NCI-H748 (cell line): Measurements from ENCODE around the gene SH3TC1.
A peak's percentile ranks its signal among the peaks of the same experiment; 100 is the strongest.

Source experiments
- DNase-seq: peaks from one replicate; lab custom pipeline; 2025; ENCODE audit not compliant: unreplicated experiment; lab: John Stamatoyannopoulos, UW

SH3TC1 gene

GRCh38 chr4:8274066-8274652 lies 75.1 kb downstream of the SH3TC1 start:
- DNase-seq, result no peak

- DNase-seq, result peak; percentile 15
These were observed 75.9 kb downstream of the SH3TC1 start for GRCh38 chr4:8274765-8275547.

- no peak for DNase-seq
These were observed 76.4 kb downstream of the SH3TC1 start for GRCh38 chr4:8275548-8275910.

GRCh38 chr4:8276358-8277240 lies 77.5 kb downstream of the SH3TC1 start:
- no peak for DNase-seq

GRCh38 chr4:8277356-8278008 lies 78.4 kb downstream of the SH3TC1 start:
- DNase-seq, result no peak

- DNase-seq, result no peak
These were observed 78.9 kb downstream of the SH3TC1 start for GRCh38 chr4:8278009-8278395.

GRCh38 chr4:8278421-8279287 lies 79.6 kb downstream of the SH3TC1 start:
- no peak for DNase-seq

GRCh38 chr4:8279321-8280157 lies 80.4 kb downstream of the SH3TC1 start:
- DNase-seq, result no peak

- no peak for DNase-seq
These were observed 81.2 kb downstream of the SH3TC1 start for GRCh38 chr4:8280158-8280875.

- no peak for DNase-seq
These were observed 81.9 kb downstream of the SH3TC1 start for GRCh38 chr4:8280876-8281440.

- no peak for DNase-seq
These were observed 82.5 kb downstream of the SH3TC1 start for GRCh38 chr4:8281519-8282133.

- no peak for DNase-seq
These were observed 83.1 kb downstream of the SH3TC1 start for GRCh38 chr4:8282134-8282641.

- DNase-seq, result no peak
These were observed 83.7 kb downstream of the SH3TC1 start for GRCh38 chr4:8282742-8283141.

GRCh38 chr4:8283161-8283560 lies 84.1 kb downstream of the SH3TC1 start:
- DNase-seq, result no peak

- DNase-seq, result no peak
These were observed 84.6 kb downstream of the SH3TC1 start for GRCh38 chr4:8283631-8284121.

GRCh38 chr4:8284391-8284790 lies 85.3 kb downstream of the SH3TC1 start:
- DNase-seq, result no peak

GRCh38 chr4:8285143-8285975 lies 86.3 kb downstream of the SH3TC1 start:
- DNase-seq, result no peak
